HG03097 (cell line): ENCODE measurements around the gene NKPD1.

Source experiments
- ATAC-seq: cut with Tn5 transposase; IDR thresholded peaks from one replicate; pipeline ENCODE4 v1.9.1; 2021; ENCODE audit not compliant: unreplicated experiment, low FRiP score

Gene NKPD1

GRCh38 chr19:45121827-45122345 lies 38.9 kb downstream of the NKPD1 start:
- no peak for ATAC-seq

- ATAC-seq: no peak
Measured at GRCh38 chr19:45119582-45119981, 41.2 kb downstream of the NKPD1 start.

- ATAC-seq: peak; percentile 48
Measured at GRCh38 chr19:45118591-45119355, 42.0 kb downstream of the NKPD1 start.

GRCh38 chr19:45118106-45118505 lies 42.7 kb downstream of the NKPD1 start:
- no peak for ATAC-seq

GRCh38 chr19:45117671-45118070 lies 43.1 kb downstream of the NKPD1 start:
- ATAC-seq: no peak

- ATAC-seq: no peak
Measured at GRCh38 chr19:45117167-45117594, 43.6 kb downstream of the NKPD1 start.

- ATAC-seq: no peak
Measured at GRCh38 chr19:45115809-45116615, 44.8 kb downstream of the NKPD1 start.

- no peak for ATAC-seq
Measured at GRCh38 chr19:45114116-45114515, 46.7 kb downstream of the NKPD1 start.

GRCh38 chr19:45113628-45114027 lies 47.2 kb downstream of the NKPD1 start:
- ATAC-seq: no peak

- no peak for ATAC-seq
Measured at GRCh38 chr19:45112111-45112827, 48.5 kb downstream of the NKPD1 start.
